DMS114 treated with DMSO at 0.1 percent for 48 hours (cell line): ENCODE data around the gene GMDS.

ENCODE experiments used
- DNase-seq: peaks from one replicate; lab custom pipeline; 2025; ENCODE audit not compliant: unreplicated experiment; lab: John Stamatoyannopoulos, UW

The GMDS gene

DNA sequence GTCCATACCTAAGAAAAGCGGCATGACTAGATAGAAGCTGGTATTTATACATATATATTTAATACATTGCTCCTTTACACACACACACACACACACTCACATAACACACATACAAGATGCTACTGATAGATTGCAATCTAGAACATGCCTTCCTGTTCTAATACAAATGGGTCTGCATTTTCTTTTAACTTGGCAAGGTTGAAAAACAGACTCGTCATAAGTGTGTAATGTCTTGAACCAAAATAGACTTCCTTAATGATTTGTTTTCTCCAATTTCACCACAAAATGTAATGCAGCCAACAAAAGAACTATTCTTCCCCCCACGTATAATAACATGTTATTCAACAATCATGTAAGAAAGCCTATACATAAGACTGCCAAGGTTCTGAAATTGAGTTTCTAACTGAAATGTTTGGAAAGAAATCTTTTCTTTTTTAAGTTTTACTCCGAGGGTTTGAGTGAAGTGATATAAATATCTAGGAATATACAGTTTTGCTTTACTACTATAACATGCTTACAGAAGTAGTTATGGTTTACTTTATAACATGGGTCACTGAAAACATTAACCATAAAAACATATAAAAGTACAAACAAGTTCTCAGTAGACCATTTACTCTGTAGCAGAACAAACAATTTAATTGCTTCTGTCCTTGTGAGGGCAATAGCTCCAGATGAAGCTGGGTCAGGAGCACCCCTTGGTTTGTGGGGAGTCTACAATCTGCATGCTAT is 428.2 kb downstream of the GMDS start:
- no peak for DNase-seq

DNA sequence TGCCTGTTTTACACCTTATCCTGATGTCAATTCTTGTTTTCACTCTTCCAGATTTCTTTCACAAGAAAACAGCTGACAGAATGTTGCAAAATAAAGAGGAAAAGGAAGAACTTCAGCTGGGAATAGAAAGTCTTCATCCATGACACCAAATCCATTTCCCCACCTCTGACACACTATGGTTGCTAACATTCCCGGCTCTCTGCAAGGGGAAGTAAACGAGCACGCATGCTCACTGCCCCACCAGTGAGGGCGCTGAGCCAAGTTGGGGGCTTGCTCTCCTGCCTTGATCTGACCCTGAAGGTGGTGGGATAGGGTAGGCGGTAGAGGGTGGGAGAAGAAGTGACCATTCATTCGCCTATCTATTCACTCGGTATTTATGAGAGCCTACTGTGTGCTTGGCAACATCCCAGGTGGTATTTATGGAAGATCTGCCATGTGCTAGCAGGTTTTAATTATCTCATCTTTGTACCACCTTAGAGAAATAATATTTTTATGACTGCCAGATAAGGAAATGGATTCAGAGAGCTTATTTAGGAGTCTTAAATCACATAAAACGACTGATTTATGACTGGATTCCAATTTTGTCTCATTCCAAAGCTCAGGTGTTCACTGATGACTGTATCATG is 429.5 kb downstream of the GMDS start:
- DNase-seq: no peak

DNA sequence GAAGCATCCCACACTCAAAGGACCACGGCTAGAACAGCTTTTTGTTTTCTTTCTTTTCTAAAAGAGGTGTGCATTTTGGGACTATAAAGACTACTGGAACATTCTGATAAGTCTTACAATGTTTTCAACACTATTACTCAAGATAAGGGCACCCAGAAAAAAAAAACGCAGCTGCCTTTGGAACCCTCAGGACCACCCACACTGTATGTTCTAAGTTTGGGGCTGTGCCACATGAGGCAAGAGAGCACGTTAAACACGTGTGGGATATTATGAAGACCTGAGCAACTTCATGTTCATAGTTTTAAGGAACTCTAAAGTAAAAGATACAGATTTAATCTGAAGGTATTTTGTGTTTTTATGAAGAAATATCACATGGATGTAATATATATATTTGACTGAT is 431.1 kb downstream of the GMDS start:
- no peak for DNase-seq

DNA sequence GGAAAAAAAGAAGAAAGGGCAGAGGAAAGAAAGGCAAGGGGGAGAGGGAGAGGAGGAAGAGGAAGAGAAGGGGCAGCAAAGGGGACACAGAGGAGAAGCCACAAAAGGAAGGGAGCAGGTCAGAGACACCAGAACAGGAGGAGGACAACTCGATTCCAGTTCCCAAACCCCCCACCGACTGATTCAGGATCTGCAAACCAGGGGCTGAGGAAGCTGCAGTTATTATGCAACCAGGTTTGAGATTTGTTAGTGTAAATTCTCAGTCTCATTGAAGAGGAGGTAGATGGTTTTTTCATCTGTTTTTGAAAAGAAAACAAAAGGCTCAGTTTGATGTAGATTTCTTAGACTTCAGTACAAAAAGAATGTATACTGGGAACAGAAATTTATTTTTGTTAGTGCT is 432.9 kb downstream of the GMDS start:
- DNase-seq: no peak

DNA sequence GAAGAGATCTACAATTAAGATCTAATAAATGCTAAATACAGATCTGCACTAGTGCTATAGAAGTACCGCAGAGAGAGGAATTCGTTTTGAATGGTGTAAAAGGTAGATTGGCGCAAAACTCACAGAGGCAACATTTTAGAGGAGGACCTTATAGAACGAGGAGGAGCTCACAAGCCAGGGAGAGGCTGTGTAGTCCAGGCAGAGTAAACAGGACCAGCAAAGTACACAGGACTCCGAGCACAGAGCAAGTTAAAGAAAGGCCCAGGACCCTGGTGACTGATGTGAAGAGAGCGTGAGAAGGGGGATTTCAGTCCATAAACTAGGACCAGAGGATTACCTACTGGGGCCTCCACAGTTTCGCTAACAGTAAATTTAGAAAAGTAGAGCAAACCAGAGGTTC is 433.4 kb downstream of the GMDS start:
- no peak for DNase-seq

DNA sequence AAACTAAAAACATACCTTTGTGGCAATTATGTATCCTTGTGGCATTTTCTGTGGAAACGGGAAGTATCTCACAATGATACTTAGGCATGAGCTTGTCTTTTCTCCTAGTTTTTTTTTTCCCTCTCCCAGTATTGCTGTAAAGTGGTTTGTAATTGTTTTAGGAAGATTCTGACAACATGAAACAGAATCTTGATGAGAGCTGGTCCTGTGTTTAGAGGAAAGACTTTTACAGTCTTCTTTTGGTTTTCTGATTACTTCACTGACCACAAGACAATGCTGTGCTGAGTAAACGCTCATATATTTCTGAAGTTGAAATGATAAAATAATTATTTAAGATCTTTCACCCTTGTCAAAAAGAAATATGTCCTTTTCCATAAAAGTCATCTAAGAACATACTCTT is 434.5 kb downstream of the GMDS start:
- DNase-seq: no peak

DNA sequence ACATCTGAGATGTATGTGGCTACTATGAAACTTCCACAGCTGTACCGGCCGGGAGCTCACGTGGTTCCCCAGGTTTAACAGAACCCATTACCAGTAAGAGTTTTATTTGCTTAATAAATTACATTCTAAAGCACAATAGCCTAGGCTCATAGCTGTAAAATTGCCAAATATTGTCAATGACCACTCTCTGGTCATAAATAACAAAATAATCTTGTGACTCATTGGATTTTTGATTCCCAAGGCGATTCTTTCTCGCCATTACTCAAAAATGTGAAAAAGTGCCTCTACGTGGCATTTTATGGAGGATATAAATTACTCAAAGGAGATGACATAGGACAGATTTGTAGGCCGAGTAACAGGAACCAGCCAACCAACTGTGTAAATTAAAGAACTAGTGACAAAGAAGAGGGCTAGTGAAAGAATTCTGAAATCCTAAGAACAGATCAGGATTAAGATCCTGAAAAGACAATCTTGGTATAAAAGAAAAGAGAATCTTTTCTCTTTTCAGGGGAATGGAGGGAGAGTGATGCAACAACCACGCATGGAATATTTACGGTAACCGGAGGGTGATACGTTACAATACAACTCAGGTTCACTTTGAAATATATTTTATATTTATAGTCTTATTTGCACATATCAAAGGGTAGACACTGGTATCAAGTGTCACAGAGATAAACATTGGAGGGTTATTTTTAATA is 436.0 kb downstream of the GMDS start:
- DNase-seq: no peak

DNA sequence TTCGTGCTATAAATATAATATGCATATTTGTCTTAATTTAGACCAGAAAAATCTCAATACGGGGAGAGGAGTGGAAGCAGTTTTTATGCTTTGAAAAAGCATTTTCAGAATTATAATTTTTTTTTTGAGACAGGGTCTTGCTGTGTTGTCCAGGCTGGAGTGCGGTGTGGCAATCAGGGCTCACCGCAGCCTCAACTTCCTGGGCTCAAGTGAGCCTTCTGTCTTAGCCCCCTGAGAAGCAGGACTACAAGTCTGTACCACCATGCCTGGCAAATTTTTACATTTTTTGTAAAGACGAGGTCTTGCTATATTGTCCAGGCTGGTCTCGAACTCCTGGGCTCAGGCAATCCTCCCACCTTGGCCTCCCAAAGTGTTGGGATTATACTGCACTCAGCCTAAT is 438.5 kb downstream of the GMDS start:
- DNase-seq: no peak

DNA sequence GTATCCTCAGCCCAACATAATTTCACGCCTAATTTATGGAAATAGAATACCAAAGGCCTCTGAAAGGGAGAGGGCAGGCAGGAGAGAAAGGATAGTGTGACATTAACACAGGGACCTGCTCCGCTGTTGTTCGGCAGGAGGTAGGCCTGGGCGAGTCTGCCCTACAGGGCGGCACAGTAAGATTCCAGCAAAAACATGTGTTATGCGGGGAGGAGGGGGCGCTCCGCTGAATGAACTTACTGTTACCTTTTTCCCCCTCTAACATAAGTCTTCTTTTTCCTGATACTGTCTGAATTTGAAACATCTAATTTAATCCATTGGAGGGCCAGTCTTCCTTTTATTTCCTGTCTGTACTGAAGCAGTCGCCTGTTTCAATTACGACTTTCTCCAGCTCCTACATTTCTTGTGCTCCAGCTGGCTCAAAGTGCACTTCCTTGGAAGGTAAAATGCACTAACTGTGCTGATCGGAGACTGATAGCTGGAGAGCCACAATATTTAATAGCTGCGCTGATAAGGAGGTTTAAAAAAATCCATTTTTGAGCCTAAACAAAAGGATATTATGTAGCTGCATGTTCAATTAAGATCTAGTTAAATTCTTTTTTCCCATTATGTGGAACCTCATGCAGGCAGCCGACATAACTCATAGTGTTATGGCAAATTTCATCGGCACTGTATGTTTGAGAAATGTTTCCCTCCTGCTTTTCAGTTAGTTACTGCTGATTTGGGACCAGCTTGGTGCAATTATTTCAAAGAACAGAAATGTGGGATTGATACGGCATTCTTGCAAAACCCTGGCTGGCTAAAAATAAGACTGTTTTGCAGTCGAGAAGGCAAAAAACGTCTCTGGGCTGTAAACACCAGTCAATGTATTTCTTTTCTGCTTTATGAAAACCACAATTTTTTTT is 442.7 kb downstream of the GMDS start:
- no peak for DNase-seq

DNA sequence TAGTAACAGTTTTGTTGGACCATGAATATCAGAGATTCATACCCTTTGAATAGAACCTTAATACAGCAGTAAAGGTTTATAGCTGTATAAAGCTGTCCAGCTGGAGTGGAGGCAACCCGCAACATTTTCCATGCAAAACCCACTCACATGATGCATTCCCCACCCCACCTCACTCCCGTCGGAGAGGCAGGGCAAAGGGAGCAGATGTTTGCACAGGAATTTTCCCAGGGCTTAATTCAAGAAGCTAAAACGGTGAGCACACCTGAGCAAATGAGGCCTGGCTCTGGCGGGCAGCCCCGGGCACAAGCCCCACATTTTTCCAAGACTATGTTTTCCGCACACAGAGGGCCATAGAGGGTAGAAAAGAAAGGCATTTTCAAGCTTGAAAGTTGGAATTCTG is 444.0 kb downstream of the GMDS start:
- DNase-seq: no peak

DNA sequence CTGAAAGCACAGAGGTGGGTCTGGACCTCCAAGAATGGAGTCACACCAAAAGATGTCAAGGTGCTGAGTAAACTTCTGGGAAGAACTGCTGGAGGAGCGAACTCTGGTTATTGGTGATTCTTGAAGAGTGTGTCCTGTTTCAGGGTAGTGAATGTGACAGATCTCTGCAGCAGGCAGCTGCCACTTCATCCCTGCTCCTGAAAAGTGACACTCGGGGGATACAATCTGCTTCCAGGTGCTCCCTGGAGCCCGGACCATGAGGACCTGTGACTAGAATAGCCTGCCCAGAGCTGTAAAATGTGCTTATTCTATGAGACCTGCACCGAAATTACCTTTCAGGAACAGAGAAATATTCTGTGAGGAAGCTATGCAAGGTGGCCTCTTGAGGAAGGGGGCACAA is 444.6 kb downstream of the GMDS start:
- no peak for DNase-seq

DNA sequence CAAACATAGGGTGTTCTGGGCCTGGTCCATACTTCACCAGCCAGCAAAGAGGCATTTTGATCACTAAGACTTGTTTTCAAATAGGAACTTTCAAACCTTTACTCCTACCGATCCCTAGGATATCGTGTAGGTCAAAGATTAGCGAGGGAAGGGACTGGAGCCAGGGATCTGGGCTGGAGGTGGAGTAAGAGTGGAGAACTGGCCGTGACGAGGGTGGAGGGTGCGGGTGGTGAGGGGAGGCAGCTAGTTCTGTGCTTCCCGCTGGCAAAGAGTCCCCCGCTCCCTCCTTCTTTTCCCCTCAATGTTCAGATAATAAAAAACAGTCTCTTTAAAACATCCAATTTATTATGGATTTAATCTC is 446.5 kb downstream of the GMDS start:
- DNase-seq: no peak

DNA sequence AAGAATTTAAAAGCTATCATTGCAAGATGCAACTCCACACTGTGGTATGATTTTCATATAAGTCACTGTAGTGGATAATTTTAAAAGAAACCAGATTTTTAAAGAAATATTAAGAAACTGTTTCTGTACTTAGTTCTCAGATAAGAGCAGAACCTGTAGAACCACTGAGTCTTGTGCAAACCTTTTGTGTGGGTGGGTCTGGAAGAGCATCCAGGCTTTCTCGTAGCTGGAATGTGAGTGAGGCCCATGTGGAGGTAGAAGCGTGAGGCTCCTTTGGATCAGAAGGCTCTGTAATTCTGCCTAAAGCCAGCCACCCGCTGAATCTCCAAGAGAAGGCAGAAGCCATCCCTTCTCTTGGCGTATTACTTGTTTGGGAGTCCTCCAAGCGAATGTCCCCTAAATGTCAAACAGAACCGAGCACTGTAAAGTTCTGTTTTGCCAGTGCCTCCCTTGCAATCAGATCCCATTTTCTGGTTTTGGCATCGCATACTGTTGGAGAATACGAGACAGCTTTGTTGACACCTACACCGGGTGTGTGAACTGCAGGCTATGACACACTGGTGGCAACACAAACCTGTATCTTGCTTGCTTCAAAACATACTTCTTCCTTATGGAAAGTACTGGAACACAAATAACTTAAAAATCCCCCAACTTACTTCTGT is 447.0 kb downstream of the GMDS start:
- no peak for DNase-seq

DNA sequence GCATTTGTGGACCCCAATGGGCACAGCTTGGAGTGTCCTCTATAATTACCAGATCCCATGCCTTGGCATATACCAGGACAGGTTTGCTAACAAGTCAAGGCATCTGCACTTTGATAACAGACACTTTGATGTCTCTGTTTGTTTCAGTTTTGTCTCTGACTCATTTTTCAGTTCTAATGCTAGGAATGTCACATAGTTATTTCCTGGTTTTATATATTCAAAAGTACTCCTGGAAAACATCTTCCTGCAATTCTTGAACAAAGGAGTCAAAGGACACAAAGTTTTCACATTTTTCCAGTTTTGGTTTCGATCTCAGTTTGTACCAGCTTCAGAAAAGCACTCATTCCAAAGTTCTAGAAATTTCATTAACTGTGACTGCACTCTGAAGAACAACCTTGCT is 447.6 kb downstream of the GMDS start:
- no peak for DNase-seq

DNA sequence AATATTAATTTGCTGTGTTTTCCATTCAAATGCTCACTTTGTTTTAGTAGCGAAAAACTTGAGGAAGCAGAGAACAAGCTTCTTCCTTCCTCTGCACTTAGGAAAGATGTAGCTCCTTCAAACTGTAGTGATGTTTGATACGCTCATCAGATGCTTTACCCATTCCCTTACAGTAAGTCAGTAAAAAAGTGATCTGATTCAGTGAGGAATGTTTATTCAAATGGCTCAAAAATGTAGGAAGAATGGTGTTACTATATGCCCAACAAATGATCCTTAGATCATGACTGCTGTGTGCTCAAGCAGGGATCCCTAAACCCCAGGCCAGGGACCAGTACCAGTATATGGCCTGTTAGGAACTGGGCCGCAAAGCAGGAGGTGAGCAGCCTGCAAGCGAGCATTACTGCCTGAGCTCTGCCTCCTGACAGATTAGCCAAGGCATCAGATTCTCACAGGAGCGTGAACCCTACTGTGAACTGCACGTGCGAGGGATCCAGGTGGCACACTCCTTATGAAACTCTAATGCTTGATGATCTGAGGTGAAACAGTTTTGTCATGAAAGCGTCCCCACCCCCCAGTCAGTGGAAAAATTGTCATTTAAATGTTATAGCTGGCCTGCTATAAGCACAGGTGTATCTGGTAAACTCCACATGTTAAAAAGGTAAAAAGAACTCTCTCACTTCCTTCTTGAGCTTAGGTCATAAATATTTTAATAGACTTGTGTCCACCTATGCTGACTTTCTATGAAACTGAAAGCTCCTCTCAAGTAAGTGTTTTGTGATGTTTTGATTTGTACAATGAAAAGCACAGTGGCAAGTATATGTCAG is 448.5 kb downstream of the GMDS start:
- no peak for DNase-seq

DNA sequence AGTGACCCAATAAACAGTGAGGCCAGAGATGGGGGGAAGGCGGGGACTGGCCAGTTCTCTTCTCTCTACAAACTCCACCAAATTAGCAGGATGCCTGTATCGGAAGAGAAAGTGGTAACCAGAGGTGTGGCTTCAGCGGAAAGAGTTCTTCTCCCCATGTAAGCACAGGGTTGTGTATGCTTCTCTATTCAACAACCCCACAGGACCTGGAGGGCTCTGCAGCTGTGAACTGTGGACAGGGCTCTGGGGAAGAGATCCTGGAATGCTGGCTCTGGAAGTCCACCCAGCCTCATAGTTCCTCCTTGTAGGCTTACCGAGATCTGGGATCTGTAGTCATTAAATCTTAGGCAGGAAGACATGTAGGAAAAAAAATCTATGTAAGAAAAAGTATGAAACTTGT is 449.5 kb downstream of the GMDS start:
- DNase-seq: no peak

DNA sequence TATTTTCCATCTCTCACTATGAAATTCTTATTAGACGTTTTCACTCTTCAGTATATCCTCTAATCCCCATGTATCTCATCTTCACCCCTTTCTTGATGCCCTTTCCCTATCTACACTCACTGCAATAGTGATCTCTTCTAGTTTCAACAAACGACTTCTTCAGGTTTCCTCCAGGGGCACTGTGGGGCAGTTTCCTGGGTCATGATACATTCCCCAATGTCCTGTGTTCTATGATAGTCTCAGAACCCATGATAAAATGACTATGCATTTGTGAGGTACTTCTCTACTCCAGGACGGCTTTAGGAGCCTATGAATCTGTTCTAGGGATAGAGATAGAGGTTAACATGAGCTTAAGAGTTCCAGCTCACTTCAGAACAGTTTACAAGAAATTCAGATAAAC is 452.4 kb downstream of the GMDS start:
- no peak for DNase-seq

DNA sequence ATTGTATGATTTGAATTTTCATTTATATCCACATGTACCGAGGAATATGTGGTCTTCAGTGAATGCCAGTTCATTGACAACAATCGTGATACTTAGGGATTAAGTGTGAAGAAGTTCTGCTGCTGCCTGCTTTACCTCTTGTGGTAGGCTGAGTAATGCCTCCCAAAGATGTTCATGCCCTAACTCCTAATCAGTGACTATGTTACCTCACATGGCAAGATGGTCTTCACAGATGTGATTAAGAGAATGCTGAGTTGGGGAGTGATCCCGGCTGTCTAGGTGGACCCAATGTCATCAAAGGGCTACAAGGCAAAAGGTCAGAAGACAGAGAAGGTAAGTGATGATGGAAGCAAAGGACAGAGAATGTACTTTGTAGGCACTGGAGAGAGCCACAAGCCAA is 454.7 kb downstream of the GMDS start:
- DNase-seq: no peak

DNA sequence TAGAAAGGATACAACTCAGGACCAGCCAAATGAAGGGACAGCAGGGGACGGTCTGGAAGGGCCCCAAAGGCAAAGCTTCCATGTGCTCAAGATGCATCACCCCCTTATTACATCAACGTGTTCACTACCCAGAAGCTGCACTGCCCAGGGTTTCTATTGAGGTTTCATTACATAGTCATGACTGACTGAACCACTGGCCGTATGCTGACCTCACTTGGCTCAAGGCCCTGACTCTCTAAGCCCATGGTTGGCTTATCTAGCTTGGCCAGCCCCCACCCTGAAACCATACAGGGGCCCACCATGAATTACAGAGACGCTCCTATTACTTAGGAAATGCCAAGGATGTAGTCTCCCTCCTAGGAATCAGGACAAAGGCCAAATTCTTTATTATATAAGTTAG is 456.3 kb downstream of the GMDS start:
- no peak for DNase-seq

DNA sequence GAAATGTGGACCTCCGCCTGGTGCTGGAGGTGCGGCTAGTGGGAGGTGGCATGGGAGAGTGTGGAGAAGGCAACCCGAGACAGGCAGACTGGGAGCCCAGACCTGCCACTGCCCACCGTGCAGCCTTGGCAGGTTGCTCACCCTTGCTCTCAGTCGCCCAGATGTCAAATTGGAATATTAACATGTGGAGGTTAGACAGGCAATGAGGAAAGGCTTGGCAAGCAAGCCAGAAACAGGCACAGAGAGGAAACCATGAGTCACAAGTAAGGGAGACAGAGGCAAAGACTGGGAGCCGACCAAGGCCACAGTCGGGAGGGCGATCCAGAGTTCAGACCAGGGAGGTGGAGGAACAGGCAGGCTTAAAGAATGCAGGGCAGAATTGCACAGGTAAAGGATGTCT is 457.5 kb downstream of the GMDS start:
- no peak for DNase-seq
